Activated T-helper 17 cell treated with anti-CD3 and anti-CD28 coated beads, Interleukin-2, amount 50 U/mL, for 72 hours (primary cell): ENCODE results near the gene PIWIL1. TPM values are rescaled to one million over a fixed set of nuclear protein-coding genes. Genes with fewer than 3 reads are reported as not detected.

Experiments used
- ATAC-seq: fragments of 150-1000 bp; cut with Tn5 transposase; replicated peaks from 2 replicates; pipeline ENCODE4 v1.10.0; 2021; ENCODE audit warnings: mild to moderate bottlenecking, moderate library complexity
- H3K27ac Mint-ChIP-seq: one replicate; pipeline ENCODE4 v1.8.0; 2022; ENCODE audit warnings: mixed read lengths
- H3K27me3 Mint-ChIP-seq: one replicate; pipeline ENCODE4 v1.8.0; 2022; ENCODE audit warnings: mixed read lengths
- H3K36me3 Mint-ChIP-seq: one replicate; pipeline ENCODE4 v1.8.0; 2022; ENCODE audit warnings: low read depth, mild to moderate bottlenecking, mixed read lengths
- H3K4me1 Mint-ChIP-seq: one replicate; pipeline ENCODE4 v1.8.0; 2022; ENCODE audit warnings: mixed read lengths
- H3K4me3 Mint-ChIP-seq: one replicate; pipeline ENCODE4 v1.8.0; 2022; ENCODE audit warnings: mild to moderate bottlenecking, mixed read lengths
- H3K9me3 Mint-ChIP-seq: one replicate; pipeline ENCODE4 v1.8.0; 2022; ENCODE audit warnings: mixed read lengths
- total RNA-seq, 2 donors: library from RNA; stranded (reverse); gene quantifications; one replicate each; pipeline ENCODE4 v1.2.3, GENCODE V29; 2022

Gene PIWIL1
- total RNA-seq, 2 donors from 2014 or later = not detected

- Mint-ChIP-seq H3K36me3 (no peaks in the 10 kb centered on the region), H3K9me3 (no peaks in the 10 kb centered on the region), H3K27me3 (peaks cover 10% of the 10 kb centered on the region), H3K4me3 (no peak overlapping the region), H3K4me1 (no peaks in the 10 kb centered on the region), H3K27ac (no peak overlapping the region)
- no peak for ATAC-seq
Measured at GRCh38 chr12:130347588-130347987, 9.9 kb downstream of the PIWIL1 start.

GRCh38 chr12:130350715-130351114 lies 13.0 kb downstream of the PIWIL1 start:
- peaks cover 4% of the 10 kb centered on the region for H3K4me1 Mint-ChIP-seq
- H3K27ac Mint-ChIP-seq = no peak overlapping the region
- no peak overlapping the region for H3K4me3 Mint-ChIP-seq
- H3K9me3 Mint-ChIP-seq = peaks cover 5% of the 10 kb centered on the region
- ATAC-seq = no peak
- peaks cover 10% of the 10 kb centered on the region for H3K27me3 Mint-ChIP-seq
- no peaks in the 10 kb centered on the region for H3K36me3 Mint-ChIP-seq

GRCh38 chr12:130351326-130351725 lies 13.6 kb downstream of the PIWIL1 start:
- no peak overlapping the region for H3K27ac Mint-ChIP-seq
- peaks cover 10% of the 10 kb centered on the region for H3K27me3 Mint-ChIP-seq
- H3K4me3 Mint-ChIP-seq = no peak overlapping the region
- H3K9me3 Mint-ChIP-seq = peaks cover 5% of the 10 kb centered on the region
- peaks cover 4% of the 10 kb centered on the region for H3K4me1 Mint-ChIP-seq
- H3K36me3 Mint-ChIP-seq = no peaks in the 10 kb centered on the region
- ATAC-seq = no peak

GRCh38 chr12:130353081-130353480 lies 15.4 kb downstream of the PIWIL1 start:
- Mint-ChIP-seq H3K27me3 (peaks cover 4% of the 10 kb centered on the region), H3K9me3 (peaks cover 5% of the 10 kb centered on the region), H3K4me3 (no peak overlapping the region), H3K4me1 (peaks cover 4% of the 10 kb centered on the region), H3K27ac (no peak overlapping the region), H3K36me3 (no peaks in the 10 kb centered on the region)
- no peak for ATAC-seq

GRCh38 chr12:130354407-130354806 lies 16.7 kb downstream of the PIWIL1 start:
- no peak overlapping the region for H3K27ac Mint-ChIP-seq
- H3K9me3 Mint-ChIP-seq = peaks cover 5% of the 10 kb centered on the region
- H3K27me3 Mint-ChIP-seq = peaks cover 7% of the 10 kb centered on the region
- H3K4me1 Mint-ChIP-seq = peaks cover 4% of the 10 kb centered on the region
- no peaks in the 10 kb centered on the region for H3K36me3 Mint-ChIP-seq
- no peak for ATAC-seq
- H3K4me3 Mint-ChIP-seq = no peak overlapping the region

GRCh38 chr12:130356222-130356621 lies 18.5 kb downstream of the PIWIL1 start:
- peaks cover 4% of the 10 kb centered on the region for H3K4me1 Mint-ChIP-seq
- peaks cover 7% of the 10 kb centered on the region for H3K27me3 Mint-ChIP-seq
- no peak for ATAC-seq
- no peak overlapping the region for H3K4me3 Mint-ChIP-seq
- H3K27ac Mint-ChIP-seq = no peak overlapping the region
- no peaks in the 10 kb centered on the region for H3K36me3 Mint-ChIP-seq
- peaks cover 5% of the 10 kb centered on the region for H3K9me3 Mint-ChIP-seq

GRCh38 chr12:130357241-130357640 lies 19.6 kb downstream of the PIWIL1 start:
- H3K9me3 Mint-ChIP-seq = peaks cover 5% of the 10 kb centered on the region
- ATAC-seq = no peak
- H3K4me1 Mint-ChIP-seq = peaks cover 4% of the 10 kb centered on the region
- no peak overlapping the region for H3K4me3 Mint-ChIP-seq
- no peak overlapping the region for H3K27ac Mint-ChIP-seq
- H3K27me3 Mint-ChIP-seq = peaks cover 3% of the 10 kb centered on the region
- H3K36me3 Mint-ChIP-seq = no peaks in the 10 kb centered on the region

- no peak for ATAC-seq
- peaks cover 5% of the 10 kb centered on the region for H3K9me3 Mint-ChIP-seq
- no peak overlapping the region for H3K27ac Mint-ChIP-seq
- peaks cover 4% of the 10 kb centered on the region for H3K4me1 Mint-ChIP-seq
- peaks cover 3% of the 10 kb centered on the region for H3K27me3 Mint-ChIP-seq
- no peaks in the 10 kb centered on the region for H3K36me3 Mint-ChIP-seq
- no peak overlapping the region for H3K4me3 Mint-ChIP-seq
Measured at GRCh38 chr12:130357729-130358330, 20.1 kb downstream of the PIWIL1 start.

- Mint-ChIP-seq H3K36me3 (no peaks in the 10 kb centered on the region), H3K4me3 (no peak overlapping the region), H3K4me1 (no peaks in the 10 kb centered on the region), H3K9me3 (no peaks in the 10 kb centered on the region), H3K27me3 (peaks cover 7% of the 10 kb centered on the region), H3K27ac (no peak overlapping the region)
- ATAC-seq = no peak
Measured at GRCh38 chr12:130362060-130362459, 24.4 kb downstream of the PIWIL1 start.

GRCh38 chr12:130364578-130364977 lies 26.9 kb downstream of the PIWIL1 start:
- no peaks in the 10 kb centered on the region for H3K4me1 Mint-ChIP-seq
- H3K27ac Mint-ChIP-seq = no peak overlapping the region
- H3K9me3 Mint-ChIP-seq = no peaks in the 10 kb centered on the region
- H3K36me3 Mint-ChIP-seq = no peaks in the 10 kb centered on the region
- no peak for ATAC-seq
- H3K27me3 Mint-ChIP-seq = peaks cover 4% of the 10 kb centered on the region
- H3K4me3 Mint-ChIP-seq = no peak overlapping the region

- Mint-ChIP-seq H3K4me1 (no peaks in the 10 kb centered on the region), H3K36me3 (no peaks in the 10 kb centered on the region), H3K27me3 (peaks cover 4% of the 10 kb centered on the region), H3K9me3 (no peaks in the 10 kb centered on the region), H3K4me3 (no peak overlapping the region), H3K27ac (no peak overlapping the region)
- ATAC-seq = no peak
Measured at GRCh38 chr12:130366159-130366558, 28.5 kb downstream of the PIWIL1 start.

GRCh38 chr12:130367003-130367402 lies 29.3 kb downstream of the PIWIL1 start:
- Mint-ChIP-seq H3K27ac (no peak overlapping the region), H3K4me1 (no peaks in the 10 kb centered on the region), H3K36me3 (no peaks in the 10 kb centered on the region), H3K27me3 (peaks cover 4% of the 10 kb centered on the region), H3K4me3 (no peak overlapping the region), H3K9me3 (no peaks in the 10 kb centered on the region)
- no peak for ATAC-seq

GRCh38 chr12:130367523-130367922 lies 29.8 kb downstream of the PIWIL1 start:
- no peak overlapping the region for H3K27ac Mint-ChIP-seq
- H3K4me1 Mint-ChIP-seq = no peaks in the 10 kb centered on the region
- no peaks in the 10 kb centered on the region for H3K9me3 Mint-ChIP-seq
- no peak for ATAC-seq
- no peak overlapping the region for H3K4me3 Mint-ChIP-seq
- no peaks in the 10 kb centered on the region for H3K36me3 Mint-ChIP-seq
- peaks cover 4% of the 10 kb centered on the region for H3K27me3 Mint-ChIP-seq

- Mint-ChIP-seq H3K27me3 (peaks cover 4% of the 10 kb centered on the region), H3K36me3 (no peaks in the 10 kb centered on the region), H3K4me1 (no peaks in the 10 kb centered on the region), H3K9me3 (no peaks in the 10 kb centered on the region), H3K27ac (no peak overlapping the region), H3K4me3 (no peak overlapping the region)
- ATAC-seq = no peak
Measured at GRCh38 chr12:130369816-130370215, 32.1 kb downstream of the PIWIL1 start.

- Mint-ChIP-seq H3K27me3 (no peaks in the 10 kb centered on the region), H3K27ac (no peak overlapping the region), H3K4me3 (no peak overlapping the region), H3K4me1 (no peaks in the 10 kb centered on the region), H3K36me3 (no peaks in the 10 kb centered on the region), H3K9me3 (no peaks in the 10 kb centered on the region)
- ATAC-seq = no peak
Measured at GRCh38 chr12:130371296-130371695, 33.6 kb downstream of the PIWIL1 start.

GRCh38 chr12:130372936-130373335 lies 35.2 kb downstream of the PIWIL1 start:
- peaks cover 7% of the 10 kb centered on the region for H3K27me3 Mint-ChIP-seq
- ATAC-seq = no peak
- H3K9me3 Mint-ChIP-seq = no peaks in the 10 kb centered on the region
- H3K4me1 Mint-ChIP-seq = no peaks in the 10 kb centered on the region
- no peaks in the 10 kb centered on the region for H3K36me3 Mint-ChIP-seq
- H3K4me3 Mint-ChIP-seq = no peak overlapping the region
- H3K27ac Mint-ChIP-seq = no peak overlapping the region
